ENCODE results near the gene C13orf46.
"Not testable (repeated sequence)": the region's sequence is repeated elsewhere in the genome, so short reads cannot be mapped to it uniquely, and the experiment has no call there.

The C13orf46 gene

DNA sequence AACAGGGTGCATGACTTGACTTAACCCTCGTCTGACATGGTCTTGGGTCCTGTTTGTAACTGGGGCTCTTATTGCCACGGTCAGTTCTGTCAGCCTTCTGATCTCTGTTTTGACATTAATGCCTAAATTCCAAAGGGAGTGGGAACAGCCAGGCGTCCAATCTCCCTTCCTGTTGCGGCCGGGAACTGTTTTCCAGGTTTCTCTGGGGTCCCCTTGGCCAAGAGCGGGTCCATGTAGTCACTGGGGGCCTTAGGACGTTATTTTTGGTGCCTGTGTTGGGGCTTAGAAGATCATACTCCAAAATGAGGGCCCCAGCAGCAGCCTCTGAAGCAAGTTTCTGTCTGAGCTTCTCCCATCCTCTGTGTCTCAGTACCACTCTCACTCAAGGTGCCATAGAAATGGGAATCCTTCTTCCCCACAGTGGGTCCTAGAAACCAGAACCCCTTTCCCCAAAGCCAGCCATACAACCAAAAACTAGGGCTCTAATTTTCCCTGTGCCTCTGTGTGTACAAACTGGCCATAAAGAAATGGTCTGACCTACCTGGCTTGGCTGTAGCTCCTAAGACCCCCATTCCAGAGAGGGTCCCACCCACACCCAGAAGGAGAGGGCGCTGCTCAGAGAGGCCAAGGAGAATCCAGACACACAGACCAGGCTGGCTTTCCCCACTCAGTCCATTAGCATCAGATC is 50.4 kb downstream of the C13orf46 start:
- no peak for DNase-seq (ENCODE audit: low spot score)

DNA sequence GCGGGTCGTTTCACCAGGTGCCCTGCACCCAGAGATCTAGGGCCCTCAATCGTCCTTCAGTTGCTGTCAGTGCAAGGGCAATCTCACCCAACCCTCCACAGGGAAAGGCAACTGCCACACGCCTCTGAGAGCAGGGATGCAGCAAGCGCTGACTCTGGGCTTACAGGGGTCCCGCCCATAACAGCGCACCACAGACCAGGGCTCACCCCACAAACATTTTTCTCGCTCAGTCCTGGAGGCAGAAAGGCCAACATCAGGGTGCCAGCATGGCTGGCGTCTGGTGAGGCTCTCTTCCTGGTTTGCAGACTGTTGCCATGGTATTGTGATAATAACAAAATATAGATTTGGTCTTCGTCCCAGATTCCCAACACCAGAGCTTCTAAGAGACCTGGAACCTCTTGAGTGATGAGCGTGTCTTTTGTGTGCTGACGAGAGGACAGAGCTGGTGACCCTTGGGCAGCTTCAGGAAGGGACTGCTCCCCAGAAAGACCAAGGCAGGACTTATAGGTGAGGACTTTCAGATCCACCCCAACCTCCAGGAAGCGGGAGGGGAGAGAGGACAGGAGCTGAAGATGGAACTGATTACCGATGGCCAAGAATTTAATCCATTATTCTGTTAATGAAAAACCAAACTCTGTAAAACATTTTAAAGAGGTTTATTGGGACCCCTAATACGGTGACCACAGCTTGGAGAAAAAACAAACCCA is 51.3 kb downstream of the C13orf46 start:
- no peak for DNase-seq (ENCODE audit: low spot score)

DNA sequence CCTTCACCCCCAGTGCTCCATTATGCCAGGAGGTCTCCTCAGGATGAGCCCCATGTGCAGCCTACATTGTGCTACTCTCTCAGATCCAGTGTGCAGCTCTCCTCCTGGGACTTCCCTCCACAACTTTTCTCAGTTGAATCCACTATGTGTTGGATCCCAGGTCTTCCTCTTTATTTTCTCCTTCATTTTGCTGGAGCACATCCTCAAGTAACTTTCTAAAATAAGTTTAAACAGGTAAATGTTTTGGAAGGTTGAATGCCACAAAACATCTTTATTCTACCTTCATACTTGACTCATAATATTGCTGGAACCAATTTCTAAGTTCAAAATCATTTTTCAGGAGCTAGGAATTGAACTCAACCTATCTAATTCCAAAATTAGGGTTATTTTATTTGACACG is 52.1 kb downstream of the C13orf46 start:
- no peak for DNase-seq (ENCODE audit: low spot score)

DNA sequence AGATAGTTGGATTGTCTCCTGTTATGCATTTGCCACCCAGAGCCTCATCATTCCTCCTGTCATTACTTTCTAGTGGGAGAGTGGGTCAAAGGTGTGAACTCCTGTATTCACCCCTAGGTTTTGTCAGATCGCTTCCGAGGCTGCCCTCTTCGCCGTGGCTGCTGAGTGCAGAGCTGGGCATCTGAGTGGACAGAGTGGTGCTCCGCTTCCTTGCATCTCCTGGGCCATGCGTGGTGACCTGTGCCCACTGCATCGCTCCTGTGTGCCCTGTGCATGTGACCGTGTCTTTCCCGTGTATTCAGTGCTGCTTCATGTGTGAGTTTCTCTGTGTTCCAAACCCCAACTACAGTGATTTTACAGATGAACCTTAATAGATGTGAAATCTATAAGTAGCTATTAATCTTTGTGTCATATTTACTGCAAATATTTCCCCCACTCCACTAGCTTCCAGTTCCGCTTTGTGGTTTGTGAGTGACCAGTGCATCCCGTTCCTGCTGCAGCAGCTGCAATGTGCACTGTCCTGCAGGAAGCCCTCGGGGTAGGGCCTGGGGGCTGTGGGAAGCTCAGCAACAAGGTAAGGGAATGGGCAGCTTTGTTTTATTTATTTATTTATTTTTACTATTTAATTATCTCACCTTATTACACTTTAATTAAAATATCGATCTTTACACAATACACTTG is 53.1 kb downstream of the C13orf46 start:
- DNase-seq (ENCODE audit: low spot score), result no peak

DNA sequence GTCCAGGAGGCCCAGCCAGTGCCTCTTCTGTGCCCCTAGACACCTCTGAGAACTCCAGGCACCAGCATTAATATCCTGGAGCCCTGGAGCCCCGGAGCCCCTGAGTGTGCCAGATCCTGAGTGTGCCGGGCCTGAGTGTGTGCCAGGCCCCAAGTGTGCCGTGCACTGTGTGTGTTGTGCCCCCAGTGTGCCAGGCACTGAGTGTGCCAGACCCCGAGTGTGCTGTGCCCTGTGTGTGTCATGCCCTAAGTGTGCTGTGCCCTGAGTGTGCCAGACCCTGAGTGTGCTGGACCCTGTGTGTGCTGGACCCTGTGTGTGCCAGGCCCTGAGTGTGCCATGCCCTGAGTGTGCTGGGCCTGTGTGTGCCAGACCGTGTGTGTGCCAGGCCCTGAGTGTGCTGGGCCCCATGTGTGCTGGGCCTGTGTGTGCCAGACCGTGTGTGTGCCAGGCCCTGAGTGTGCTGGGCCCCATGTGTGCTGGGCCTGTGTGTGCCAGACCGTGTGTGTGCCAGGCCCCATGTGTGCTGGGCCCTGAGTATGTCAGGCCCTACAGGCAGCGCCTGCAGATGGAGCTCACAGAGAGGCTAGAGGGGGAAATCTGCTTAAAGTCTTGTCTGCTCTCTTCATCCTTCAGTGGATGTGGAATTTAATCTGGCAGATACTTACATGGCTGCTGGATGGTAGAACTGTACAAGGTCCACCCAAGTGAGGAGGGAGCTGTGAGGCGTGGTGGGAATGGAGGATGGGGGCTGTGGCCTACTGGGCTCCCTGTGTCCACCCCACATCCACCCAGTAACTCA is 53.9 kb downstream of the C13orf46 start:
- DNase-seq (ENCODE audit: low spot score), result no peak

DNA sequence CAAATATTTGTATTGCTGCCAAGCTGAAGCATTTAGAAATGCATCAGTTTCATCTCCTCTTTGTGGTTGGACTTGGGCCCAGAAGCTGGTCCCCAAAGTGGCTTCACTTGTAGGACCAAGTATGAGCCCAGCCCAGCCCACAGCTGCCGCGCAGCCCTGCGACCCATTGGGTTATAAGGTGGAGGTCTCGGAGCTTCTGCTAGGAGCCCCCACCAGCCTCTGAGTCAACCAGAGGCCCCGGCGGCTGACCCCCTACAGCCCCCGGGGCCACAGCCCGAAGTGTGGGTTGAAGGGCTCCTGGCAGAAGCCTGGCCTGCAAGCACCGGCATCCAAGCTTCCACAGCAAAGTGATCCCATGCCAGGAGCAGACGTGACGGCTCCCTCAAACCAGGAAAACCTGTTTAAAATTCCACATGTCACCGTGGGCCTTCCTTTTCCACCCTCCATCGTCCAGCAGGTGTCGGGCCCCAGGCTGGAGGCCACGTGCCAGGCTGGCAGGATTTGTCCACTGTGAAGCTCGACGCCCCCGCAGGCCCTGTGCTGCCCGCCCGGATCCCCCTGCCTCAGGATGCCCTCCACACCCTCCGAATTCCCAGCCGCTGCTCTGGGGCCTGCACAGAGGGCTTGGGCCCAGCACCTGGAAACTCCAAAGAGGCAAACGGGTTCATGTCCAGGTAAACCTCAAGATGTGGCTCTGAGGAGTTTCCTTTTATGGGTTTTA is 54.7 kb downstream of the C13orf46 start:
- no peak for DNase-seq (ENCODE audit: low spot score)

DNA sequence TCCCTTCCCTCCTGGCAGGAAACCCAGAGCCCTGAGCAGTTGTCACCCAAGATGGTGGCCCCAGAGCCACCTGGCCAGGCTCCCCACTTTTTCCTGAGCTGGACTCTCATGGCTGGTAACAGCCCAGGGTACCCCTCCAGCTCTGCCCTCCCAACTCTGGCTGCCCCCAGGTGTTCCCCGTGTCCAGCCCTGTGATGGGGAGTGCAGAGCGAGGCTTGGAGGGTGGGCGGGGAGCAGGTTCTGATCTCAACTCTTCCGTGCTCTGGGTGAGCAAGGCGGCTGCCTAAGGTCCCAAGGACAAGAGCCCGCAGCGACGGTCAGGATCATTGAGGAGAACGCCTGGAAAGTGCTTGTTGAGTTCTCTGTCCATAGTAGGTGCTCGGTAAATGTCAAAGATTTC is 55.3 kb downstream of the C13orf46 start:
- no peak for DNase-seq (ENCODE audit: low spot score)

DNA sequence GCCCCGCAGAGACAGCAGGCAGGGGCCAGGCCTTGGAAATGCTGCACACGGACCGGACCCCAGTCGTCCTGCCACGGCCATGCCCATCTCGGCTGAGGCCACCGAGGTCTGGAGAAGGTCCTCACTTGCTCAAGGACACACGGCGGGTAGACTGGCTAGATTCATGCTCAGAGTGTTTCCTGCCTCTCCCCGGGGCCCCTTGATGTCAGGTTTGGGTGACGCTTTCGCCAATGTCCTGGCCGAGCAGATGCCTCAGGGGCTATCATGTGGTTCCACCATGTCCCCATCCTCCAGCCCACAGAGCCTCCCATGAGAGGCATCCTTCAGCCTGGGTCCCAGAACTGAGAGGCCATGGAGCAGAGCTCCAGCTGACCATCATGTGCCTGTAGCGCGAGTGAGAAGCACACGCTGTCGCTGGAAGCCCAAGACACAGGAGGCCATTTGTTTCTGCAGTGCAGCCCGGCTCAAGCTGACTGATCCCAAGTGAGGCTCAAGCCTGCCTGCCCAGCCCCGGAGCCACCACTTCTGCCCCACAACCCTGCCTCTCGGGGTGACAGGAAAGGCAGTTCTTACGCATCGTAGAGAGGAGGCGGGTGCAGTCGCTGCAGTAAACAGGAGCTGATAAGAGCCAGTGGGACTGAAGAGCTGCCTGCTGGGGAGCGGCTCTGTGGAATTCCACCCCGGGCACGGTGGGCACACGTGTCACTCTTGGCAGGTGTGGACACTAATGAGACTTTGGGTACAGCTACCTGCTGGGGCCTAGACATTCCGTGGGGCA is 56.1 kb downstream of the C13orf46 start:
- no peak for DNase-seq (ENCODE audit: low spot score)

DNA sequence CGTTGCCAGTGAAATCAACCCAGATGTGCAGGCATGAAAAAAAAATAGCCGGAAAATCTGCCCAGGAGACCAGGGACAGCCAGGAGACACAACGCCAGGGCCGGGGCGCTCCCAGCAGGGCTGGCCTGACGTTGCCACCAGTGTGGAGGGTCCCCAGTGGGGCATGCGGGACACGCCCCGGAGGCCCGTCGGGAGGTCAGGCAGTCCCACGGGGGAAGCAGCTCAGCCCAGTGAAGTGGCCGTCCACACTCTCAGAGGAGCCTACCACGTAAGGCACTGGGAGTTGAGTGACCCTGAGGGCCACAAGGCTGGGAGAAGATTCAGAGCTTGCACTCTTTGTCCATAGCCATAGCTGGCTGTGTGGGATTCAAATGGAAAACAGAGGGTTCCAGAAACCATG is 56.8 kb downstream of the C13orf46 start:
- no peak for DNase-seq (ENCODE audit: low spot score)

DNA sequence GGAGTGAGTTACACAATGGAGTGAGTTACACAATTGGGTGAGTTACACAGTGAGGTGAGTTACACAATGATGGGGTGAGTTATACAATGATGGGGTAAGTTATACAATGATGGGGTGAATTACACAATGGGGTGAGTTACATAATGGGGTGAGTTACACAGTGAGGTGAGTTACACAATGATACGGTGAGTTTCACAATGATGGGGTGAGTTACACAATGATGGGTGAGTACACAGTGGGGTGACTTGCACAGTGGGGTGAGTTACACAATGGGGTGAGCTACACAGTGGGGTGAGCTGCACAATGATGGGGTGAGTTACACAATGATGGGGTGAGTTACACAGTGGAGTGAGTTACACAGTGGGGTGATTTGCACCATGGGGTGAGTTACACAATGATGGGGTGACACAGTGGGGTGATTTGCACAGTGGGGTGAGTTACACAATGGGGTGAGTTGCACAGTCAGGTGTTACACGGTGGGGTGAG is 57.5 kb downstream of the C13orf46 start:
- no peak for DNase-seq (ENCODE audit: low spot score)

DNA sequence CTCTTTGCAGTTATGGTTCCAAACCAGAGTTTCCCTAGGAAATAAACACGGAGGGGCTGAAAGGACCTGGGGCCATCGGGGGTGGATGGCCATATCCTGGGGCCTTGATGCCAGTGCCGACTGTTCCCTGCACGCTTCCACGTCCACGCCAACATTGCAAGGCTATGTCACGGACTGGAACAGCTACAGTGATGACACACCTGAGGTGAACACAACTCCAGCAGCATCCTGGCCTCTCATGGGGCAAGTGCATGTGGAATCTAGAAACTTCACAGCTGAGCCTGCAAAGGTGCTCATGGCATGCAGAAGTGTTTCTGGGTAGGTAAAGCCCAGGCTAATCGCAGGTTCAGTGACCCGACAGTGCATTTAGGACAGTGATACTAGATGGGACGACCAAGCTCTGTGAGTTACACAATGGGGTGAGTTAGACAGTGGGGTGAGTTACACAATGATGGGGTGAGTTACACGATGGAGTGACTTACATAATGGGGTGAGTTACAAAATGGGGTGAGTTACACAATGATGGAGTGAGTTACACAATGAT is 58.0 kb downstream of the C13orf46 start:
- DNase-seq (ENCODE audit: low spot score), result no peak

DNA sequence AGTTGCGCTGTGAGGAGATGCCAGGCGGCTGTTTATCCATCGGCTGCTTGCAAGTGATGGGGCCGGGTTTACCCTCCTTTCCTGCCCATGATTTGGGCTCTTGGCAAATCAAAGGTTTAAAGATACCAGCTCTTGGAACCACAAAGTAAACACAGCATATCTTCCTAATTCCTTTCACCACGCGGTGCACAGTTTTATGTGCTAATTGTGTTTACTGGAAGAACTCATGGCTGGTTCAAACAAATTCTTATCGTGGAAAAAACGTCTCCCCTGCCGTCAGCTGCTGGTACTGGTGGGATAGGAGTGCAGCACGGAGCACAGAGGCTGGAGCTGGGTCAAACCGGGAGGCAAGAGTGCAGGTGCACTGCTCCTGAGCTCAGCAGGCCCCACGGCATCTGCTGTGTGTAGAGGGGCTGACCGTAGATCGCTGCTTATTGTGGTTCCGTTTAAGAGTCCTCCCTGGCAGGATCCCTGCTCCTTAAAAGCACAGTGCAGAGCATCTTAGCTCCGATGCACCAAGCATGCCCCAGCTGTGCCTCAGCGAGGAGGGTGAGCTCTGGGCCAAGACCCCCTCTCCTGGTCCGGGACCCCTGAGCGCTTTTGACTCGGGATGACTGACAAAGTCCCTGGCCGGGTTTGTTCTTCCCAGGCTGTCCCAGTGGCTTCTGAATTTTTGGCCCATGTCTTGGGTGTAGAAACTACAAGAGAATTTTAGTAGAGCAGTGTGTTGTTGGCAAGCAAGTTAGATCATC is 58.7 kb downstream of the C13orf46 start:
- no peak for DNase-seq (ENCODE audit: low spot score)

DNA sequence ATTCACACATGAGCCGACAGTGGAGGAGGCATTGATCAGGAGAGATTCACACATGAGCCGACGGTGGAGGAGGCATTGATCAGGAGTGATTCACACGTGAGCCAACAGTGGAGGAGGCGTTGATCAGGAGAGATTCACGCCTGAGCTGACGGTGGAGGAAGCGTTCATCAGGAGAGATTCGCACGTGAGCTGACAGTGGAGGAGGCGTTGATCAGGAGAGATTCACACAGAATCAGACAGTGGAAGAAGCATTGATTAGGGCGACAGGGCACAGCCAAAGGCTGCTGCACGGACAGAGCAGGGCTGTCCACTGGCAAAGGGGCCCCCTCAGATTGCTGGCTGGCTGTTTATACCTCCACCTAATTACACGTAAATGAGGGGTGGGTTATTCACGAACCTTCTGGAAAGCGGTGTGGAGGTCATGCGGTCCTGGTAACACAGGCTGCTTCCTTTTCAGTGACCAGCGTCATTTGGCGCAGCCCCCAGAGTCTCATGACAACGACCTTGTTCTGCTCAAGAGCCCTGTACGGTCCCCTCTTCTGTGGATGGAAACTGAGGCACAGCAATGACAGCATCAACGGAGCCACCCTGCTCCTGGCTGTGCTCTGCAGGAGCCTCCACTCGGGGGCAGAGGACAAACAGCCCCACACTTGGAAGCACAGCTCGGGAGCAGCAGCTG is 59.4 kb downstream of the C13orf46 start:
- no peak for DNase-seq (ENCODE audit: low spot score)

DNA sequence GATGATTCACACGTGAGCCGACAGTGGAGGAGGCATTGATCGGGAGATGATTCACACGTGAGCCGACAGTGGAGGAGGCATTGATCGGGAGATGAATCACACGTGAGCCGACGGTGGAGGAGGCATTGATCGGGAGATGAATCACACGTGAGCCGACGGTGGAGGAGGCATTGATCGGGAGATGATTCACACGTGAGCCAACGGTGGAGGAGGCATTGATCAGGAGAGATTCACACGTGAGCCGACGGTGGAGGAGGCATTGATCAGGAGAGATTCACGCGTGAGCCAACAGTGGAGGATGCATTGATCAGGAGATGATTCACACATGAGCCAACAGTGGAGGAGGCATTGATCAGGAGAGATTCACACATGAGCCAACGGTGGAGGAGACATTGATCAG is 60.0 kb downstream of the C13orf46 start:
- not testable (repeated sequence) for DNase-seq (ENCODE audit: low spot score)

DNA sequence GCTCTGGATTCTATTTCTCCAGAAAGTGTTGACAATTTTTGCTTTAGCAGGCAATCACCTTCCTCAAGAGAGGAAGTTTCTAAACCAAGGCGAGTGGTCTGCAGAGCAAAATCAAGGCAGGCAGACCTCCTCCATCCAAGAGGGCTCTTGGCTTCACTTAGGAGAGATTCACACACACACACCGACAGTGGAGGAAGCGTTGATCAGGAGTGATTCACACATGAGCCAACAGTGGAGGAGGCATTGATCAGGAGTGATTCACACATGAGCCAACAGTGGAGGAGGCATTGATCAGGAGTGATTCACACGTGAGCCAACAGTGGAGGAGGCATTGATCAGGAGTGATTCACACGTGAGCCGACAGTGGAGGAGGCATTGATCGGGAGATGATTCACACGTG is 60.5 kb downstream of the C13orf46 start:
- DNase-seq (ENCODE audit: low spot score), result peak; percentile 20

DNA sequence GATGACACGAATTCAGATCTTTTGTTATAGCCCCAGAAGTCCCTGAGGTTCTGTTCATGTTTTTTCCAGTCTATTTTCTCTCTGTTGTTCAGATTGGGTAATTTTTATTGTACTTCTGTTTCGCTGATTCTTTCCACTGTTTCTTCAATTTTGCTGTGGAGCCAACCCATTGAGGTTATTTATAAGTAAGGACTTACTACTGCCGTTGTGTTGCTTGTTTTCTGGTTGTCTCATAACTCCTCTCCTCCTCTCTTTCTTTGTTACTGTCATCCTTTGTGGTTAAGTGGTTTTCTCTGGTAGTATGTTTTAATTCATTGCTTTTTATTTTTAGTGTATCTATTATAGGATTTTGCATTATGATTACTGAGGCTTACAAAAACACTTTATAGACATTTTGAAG is 61.3 kb downstream of the C13orf46 start:
- no peak for DNase-seq (ENCODE audit: low spot score)

DNA sequence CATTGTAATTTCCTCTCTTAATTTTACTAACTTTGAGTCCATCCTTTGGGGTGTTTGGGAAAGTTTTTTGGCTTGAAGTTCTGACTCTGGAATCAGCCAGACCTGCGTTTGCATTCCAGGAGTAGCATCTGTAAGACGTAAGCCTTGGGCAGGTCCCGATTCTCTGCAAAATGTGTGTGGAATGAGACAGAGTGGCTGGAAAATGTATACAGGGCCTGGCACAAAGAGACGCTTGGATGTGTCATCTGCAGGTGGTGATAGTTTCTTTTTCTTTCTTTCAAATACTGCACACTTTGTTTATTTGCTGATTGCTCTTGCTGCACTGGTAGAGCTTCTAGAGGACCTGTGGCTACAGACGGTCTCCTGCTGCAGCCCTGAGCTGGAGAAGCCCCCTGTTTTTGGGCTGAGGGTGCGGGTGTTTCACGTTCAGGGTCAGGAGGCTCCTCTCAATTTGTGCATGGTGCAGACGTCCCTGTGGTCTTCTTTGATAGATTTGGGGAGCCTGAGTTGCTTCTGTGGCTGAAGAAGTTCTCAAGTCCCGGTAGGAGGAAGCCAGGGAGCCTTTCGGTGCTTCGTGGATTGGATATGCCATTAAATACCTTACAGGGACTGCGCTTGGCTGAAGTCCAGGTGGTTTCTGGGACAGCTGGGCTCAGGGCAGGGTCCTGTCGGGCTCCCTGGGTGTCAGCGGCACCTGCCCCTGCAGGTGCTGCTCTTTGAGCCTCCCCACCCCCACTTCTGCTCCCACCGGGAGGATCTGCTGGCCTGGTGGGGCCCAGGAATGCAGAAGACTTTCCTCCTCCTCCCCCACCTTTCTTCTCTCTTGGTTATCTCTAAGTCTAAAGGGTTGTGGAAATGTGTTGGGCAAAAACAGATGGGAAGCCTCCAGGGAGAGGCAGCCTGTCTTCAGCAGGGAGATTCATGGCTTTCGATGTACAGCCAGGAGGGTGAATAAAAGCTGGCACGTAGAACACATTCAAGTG is 66.0 kb downstream of the C13orf46 start:
- peak; percentile 20 for DNase-seq (ENCODE audit: low spot score)

DNA sequence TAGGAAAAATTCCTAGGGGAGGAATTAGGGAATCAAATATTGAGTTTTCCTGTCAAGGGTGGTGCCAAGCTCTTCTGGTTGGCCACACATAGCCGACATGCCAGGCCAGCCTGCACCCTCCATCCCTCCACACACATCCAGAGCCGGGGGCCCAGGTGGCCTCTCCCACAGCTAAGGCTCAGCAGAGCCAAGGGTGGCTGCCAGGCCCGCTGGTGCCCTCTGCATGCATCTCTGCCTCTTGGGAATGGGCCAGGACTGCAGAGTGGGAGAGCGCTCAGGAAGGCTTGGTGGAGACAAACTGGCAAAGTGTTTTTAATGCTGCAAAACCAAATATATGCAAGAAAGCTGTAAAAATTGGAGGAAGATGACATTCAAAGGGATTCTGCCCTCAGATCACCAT is 67.3 kb downstream of the C13orf46 start:
- DNase-seq (ENCODE audit: low spot score), result peak; percentile 26
